ENCODE measurements around the gene PGGT1B. TPM values are rescaled to one million over a fixed set of nuclear protein-coding genes. Genes with fewer than 3 reads are reported as not detected.

PGGT1B gene
- total and polyA plus RNA-seq, 9 donors, result 3.4 to 45.0 (median 28.9) TPM

GRCh38 chr5:115196161-115196560 lies 66.5 kb downstream of the PGGT1B start:
- WGBS, 3 donors, result 74 to 77% (median 74%) methylated on average over 3 of the region's 3 CpGs
- TF ChIP-seq EP300 (IDR thresholded peaks at IDR 0.05) (no peak), CTCF (IDR thresholded peaks at IDR 0.05) (no peak), POLR2A (IDR thresholded peaks at IDR 0.05) (no peak)
- no peaks in the 10 kb centered on the region for H3K9me3 ChIP-seq
- intact Hi-C loops (cut with DNase I), result no loop called here
- H3K4me3 ChIP-seq, result no peak overlapping the region
- H3K27ac ChIP-seq, result no peak overlapping the region
- H3K4me1 ChIP-seq (ENCODE audit: insufficient read depth), result no peaks in the 10 kb centered on the region
- H3K36me3 ChIP-seq, result no peaks in the 10 kb centered on the region
- no peaks in the 10 kb centered on the region for H3K27me3 ChIP-seq
- DNase-seq, result no peak

- TF ChIP-seq CTCF (IDR thresholded peaks at IDR 0.05) (no peak), EP300 (IDR thresholded peaks at IDR 0.05) (no peak), POLR2A (IDR thresholded peaks at IDR 0.05) (no peak)
- Histone ChIP-seq H3K9me3 (no peaks in the 10 kb centered on the region), H3K36me3 (no peaks in the 10 kb centered on the region), H3K27me3 (no peaks in the 10 kb centered on the region), H3K4me1 (ENCODE audit: insufficient read depth) (no peaks in the 10 kb centered on the region), H3K4me3 (no peak overlapping the region), H3K27ac (no peak overlapping the region)
- WGBS, 3 donors, result 93 to 98% (median 97%) methylated on average over 2 of the region's 2 CpGs
- intact Hi-C loops (cut with DNase I), result no loop called here
- DNase-seq, result no peak
Measured at GRCh38 chr5:115194676-115195075, 68.0 kb downstream of the PGGT1B start.

- intact Hi-C loops (cut with DNase I), result no loop called here
- no peak for DNase-seq
- no peak overlapping the region for H3K27ac ChIP-seq
- TF ChIP-seq POLR2A (IDR thresholded peaks at IDR 0.05) (no peak), EP300 (IDR thresholded peaks at IDR 0.05) (no peak), CTCF (IDR thresholded peaks at IDR 0.05) (no peak)
- no peaks in the 10 kb centered on the region for H3K27me3 ChIP-seq
- H3K36me3 ChIP-seq, result no peaks in the 10 kb centered on the region
- H3K9me3 ChIP-seq, result no peaks in the 10 kb centered on the region
- no peak overlapping the region for H3K4me3 ChIP-seq
- H3K4me1 ChIP-seq (ENCODE audit: insufficient read depth), result no peaks in the 10 kb centered on the region
Measured at GRCh38 chr5:115193295-115193694, 69.4 kb downstream of the PGGT1B start.

GRCh38 chr5:115192098-115192497 lies 70.6 kb downstream of the PGGT1B start:
- H3K27ac ChIP-seq, result no peak overlapping the region
- no peaks in the 10 kb centered on the region for H3K27me3 ChIP-seq
- H3K4me1 ChIP-seq (ENCODE audit: insufficient read depth), result no peaks in the 10 kb centered on the region
- no peaks in the 10 kb centered on the region for H3K9me3 ChIP-seq
- no peaks in the 10 kb centered on the region for H3K36me3 ChIP-seq
- intact Hi-C loops (cut with DNase I), result no loop called here
- H3K4me3 ChIP-seq, result no peak overlapping the region
- 96 to 100% (median 98%) methylated on average over 1 of the region's 1 CpG for WGBS, 3 donors
- no peak for DNase-seq
- no peak for TF ChIP-seq POLR2A (IDR thresholded peaks at IDR 0.05)
- no peak for TF ChIP-seq CTCF (IDR thresholded peaks at IDR 0.05)
- TF ChIP-seq EP300 (IDR thresholded peaks at IDR 0.05), result no peak

Data from ovary (tissue), 9 donors.